DND-41 (cell line): Measurements from ENCODE around the gene IRAG1.

ENCODE experiments used
- ATAC-seq: fragments of 200-7000 bp; cut with Tn5 transposase; 3 replicates; pipeline ENCODE4 v1.9.1; 2021; ENCODE audit warnings: low read depth; ENCODE audit not compliant: insufficient read depth
- DNase-seq: peaks from one replicate; pipeline ENCODE4 v3.0.0-alpha.2; 2020
- H2AFZ ChIP-seq: 2 replicates; pipeline ENCODE4 v1.6.0; 2012; ENCODE audit warnings: low read depth, low read length
- H3K27ac ChIP-seq: 2 replicates; pipeline ENCODE4 v1.5.1; 2012; ENCODE audit warnings: low read length, inconsistent platforms
- H3K27me3 ChIP-seq: fragments of 200-600 bp; sonication (generic); 2 replicates; pipeline ENCODE4 v1.6.0; 2012; ENCODE audit warnings: low read length, mild to moderate bottlenecking, inconsistent platforms; ENCODE audit not compliant: insufficient read depth, poor library complexity
- H3K36me3 ChIP-seq: 2 replicates; pipeline ENCODE4 v1.5.1; 2012; ENCODE audit warnings: low read length, inconsistent platforms; ENCODE audit not compliant: insufficient read depth
- H3K4me1 ChIP-seq: 2 replicates; pipeline ENCODE4 v1.5.1; 2012; ENCODE audit warnings: mild to moderate bottlenecking, low read length; ENCODE audit not compliant: insufficient read depth
- H3K4me2 ChIP-seq: 2 replicates; pipeline ENCODE4 v1.6.0; 2012; ENCODE audit warnings: mild to moderate bottlenecking, moderate library complexity, low read length, inconsistent platforms; ENCODE audit not compliant: insufficient read depth
- H3K4me3 ChIP-seq, 2 experiments: fragments of 200-600 bp in 1 of 2; shearing (Covaris generic) in 1 of 2; 2 replicates each; pipeline ENCODE4 v1.5.1; 2012 to 2016; ENCODE audit warnings: inconsistent platforms in 2 of 2, low read length in 2 of 2, mild to moderate bottlenecking in 2 of 2, low read depth in 1 of 2, moderate library complexity in 1 of 2
- H3K79me2 ChIP-seq: 2 replicates; pipeline ENCODE4 v1.6.0; 2012; ENCODE audit warnings: low read length, inconsistent platforms; ENCODE audit not compliant: insufficient read depth
- H3K9ac ChIP-seq: 2 replicates; pipeline ENCODE4 v1.6.0; 2012; ENCODE audit warnings: low read depth, mild to moderate bottlenecking, inconsistent platforms, low read length, moderate library complexity
- H3K9me3 ChIP-seq: 2 replicates; pipeline ENCODE4 v1.5.1; 2012; ENCODE audit warnings: low read length, moderate library complexity, mild to moderate bottlenecking, inconsistent platforms; ENCODE audit not compliant: insufficient read depth, severe bottlenecking
- H4K20me1 ChIP-seq: 2 replicates; pipeline ENCODE4 v1.6.0; 2012; ENCODE audit warnings: low read length; ENCODE audit not compliant: insufficient read depth
- CTCF ChIP-seq: IDR thresholded peaks from 2 replicates; pipeline ENCODE4 v1.5.1; 2012; ENCODE audit warnings: borderline replicate concordance, low read length, moderate library complexity, mild to moderate bottlenecking; ENCODE audit not compliant: poor library complexity, severe bottlenecking; ENCODE audit errors: extremely low read depth
- EZH2 ChIP-seq: IDR thresholded peaks from 3 replicates; pipeline ENCODE4 v1.6.1; 2012; ENCODE audit warnings: borderline replicate concordance, low read depth, mild to moderate bottlenecking, moderate library complexity, low read length, inconsistent platforms; ENCODE audit not compliant: severe bottlenecking

Gene IRAG1

GRCh38 chr11:10693509-10694081 is at the start of gene IRAG1:
IRAG1 (minus strand) TSS chr11:10693755; CDS start chr11:10693602, 153 bp downstream.
- Histone ChIP-seq H3K4me2 (no peak within 1 kb of the TSS), H3K9me3 (no peaks in the 10 kb centered on the region), H3K79me2 (no peaks in the 10 kb centered on the region), H4K20me1 (no peaks in the 10 kb centered on the region), H3K27ac (no peak within 1 kb of the TSS), H3K9ac (no peak within 1 kb of the TSS), H3K4me1 (no peaks in the 10 kb centered on the region), H3K36me3 (no peaks in the 10 kb centered on the region), H3K27me3 (peaks cover 12% of the 10 kb centered on the region), H3K4me3 (no peak within 1 kb of the TSS), H2AFZ (no peak within 1 kb of the TSS)
- TF ChIP-seq EZH2 = no peak
- TF ChIP-seq CTCF = no peak
- DNase-seq = no peak
- no peak for ATAC-seq

- Histone ChIP-seq H3K4me1 (no peaks in the 10 kb centered on the region), H4K20me1 (no peaks in the 10 kb centered on the region), H3K4me2 (no peak overlapping the region), H3K4me3 (no peak overlapping the region), H3K79me2 (no peaks in the 10 kb centered on the region), H3K27me3 (peaks cover 5% of the 10 kb centered on the region), H2AFZ (no peak overlapping the region), H3K9me3 (no peaks in the 10 kb centered on the region), H3K27ac (no peak overlapping the region), H3K9ac (no peak overlapping the region), H3K36me3 (no peaks in the 10 kb centered on the region)
- TF ChIP-seq CTCF (no peak), EZH2 (no peak)
- ATAC-seq = no peak
- no peak for DNase-seq
These were observed 49.1 kb upstream of the IRAG1 start for GRCh38 chr11:10742460-10743208.

GRCh38 chr11:10735481-10736475 is 42.2 kb upstream of the IRAG1 start:
- Histone ChIP-seq H4K20me1 (no peaks in the 10 kb centered on the region), H3K9ac (peak overlapping the region; percentile 33; the same call in 1 of the 2 replicates), H3K4me2 (peak overlapping the region; percentile 66), H3K36me3 (no peaks in the 10 kb centered on the region), H2AFZ (peak overlapping the region; percentile 65), H3K27me3 (peaks cover 6% of the 10 kb centered on the region), H3K4me1 (peaks cover 7% of the 10 kb centered on the region), H3K9me3 (no peaks in the 10 kb centered on the region), H3K4me3 (peak overlapping the region in 1 of 2 experiments; percentile 47; a peak in 2 of 4 replicates), H3K79me2 (no peaks in the 10 kb centered on the region), H3K27ac (no peak overlapping the region)
- DNase-seq (peak; percentile 86), ATAC-seq (peak; percentile 100)
- no peak for TF ChIP-seq EZH2
- peak; percentile 98 for TF ChIP-seq CTCF
